K562 (cell line): Measurements from ENCODE around the gene XPO4. TPM values are rescaled to one million over a fixed set of nuclear protein-coding genes. Genes with fewer than 3 reads are reported as not detected.

Experiments
- ARHGAP35 ChIP-seq: fragments of 450-650 bp; IDR thresholded peaks from 2 replicates; pipeline ENCODE4 v1.6.1; 2018; ENCODE audit not compliant: partially characterized antibody
- C11orf30 ChIP-seq: fragments of 450-650 bp; IDR thresholded peaks from 2 replicates; pipeline ENCODE4 v1.6.1; 2016; ENCODE audit warnings: low read depth, mild to moderate bottlenecking
- CREM ChIP-seq: IDR thresholded peaks from 2 replicates; pipeline ENCODE4 v1.6.1; 2014; ENCODE audit warnings: antibody characterized with exemption, low read depth
- ELF1 ChIP-seq: fragments of 200-800 bp; sonication (Bioruptor generic); IDR thresholded peaks from 2 replicates; pipeline ENCODE4 v1.6.1; 2016; ENCODE audit warnings: missing genetic modification characterization, missing compliant biosample characterization
- GATAD2B ChIP-seq: fragments of 450-650 bp; IDR thresholded peaks from 2 replicates; pipeline ENCODE4 v1.6.1; 2017; ENCODE audit warnings: mild to moderate bottlenecking, borderline replicate concordance
- NR2C2 ChIP-seq, 2 experiments: fragments of 200-800 bp in 1 of 2; sonication (Bioruptor generic) in 1 of 2; sonication (generic) in 1 of 2; formaldehyde crosslinking in 1 of 2; IDR thresholded peaks; 2 replicates each; pipeline versions ENCODE4 v1.6.1 to v1.8.0; 2016 to 2022; ENCODE audit warnings: mild to moderate bottlenecking in 1 of 2, missing compliant biosample characterization in 1 of 2, missing genetic modification characterization in 1 of 2, missing genetic modification reagents in 1 of 2
- POLR2H ChIP-seq: IDR thresholded peaks from 2 replicates; pipeline ENCODE4 v1.6.1; 2016; ENCODE audit warnings: missing genetic modification characterization, low read depth, mild to moderate bottlenecking, control low read depth, missing compliant biosample characterization, moderate library complexity
- RB1 ChIP-seq: fragments of 450-650 bp; IDR thresholded peaks from 2 replicates; pipeline ENCODE4 v1.6.1; 2017; ENCODE audit warnings: low read depth, mild to moderate bottlenecking
- SIN3B ChIP-seq: fragments of 450-650 bp; IDR thresholded peaks from 2 replicates; pipeline ENCODE4 v1.6.1; 2017; ENCODE audit warnings: low read depth, mild to moderate bottlenecking, moderate library complexity
- SUPT5H ChIP-seq: fragments of 450-650 bp; IDR thresholded peaks from 2 replicates; pipeline ENCODE4 v1.6.1; 2016
- TAF7 ChIP-seq: fragments of 450-650 bp; IDR thresholded peaks from 2 replicates; pipeline ENCODE4 v1.6.1; 2016; ENCODE audit warnings: missing genetic modification characterization, missing compliant biosample characterization
- TBP ChIP-seq: optimal IDR thresholded peaks from 2 replicates; pipeline ENCODE3; 2011; ENCODE audit warnings: low read depth, low read length, improper control_type of control experiment
- ZKSCAN1 ChIP-seq: fragments of 150-350 bp; IDR thresholded peaks from 2 replicates; pipeline ENCODE4 v1.6.1; 2016; ENCODE audit warnings: low read depth, low read length
- ZNF232 ChIP-seq: sonication (generic); formaldehyde crosslinking; IDR thresholded peaks from 2 replicates; pipeline ENCODE4 v1.8.0; 2022; ENCODE audit warnings: mild to moderate bottlenecking, missing genetic modification reagents
- polyA plus RNA-seq, 8 experiments: library from polyadenylated mRNA; depleted of rRNA in 4 of 8; stranded (reverse) in 5 of 8; unstranded in 3 of 8; fragments of >200 nt; fragmentation: Nextera tagmentation in 2 of 8; fragmentation: Illumina TruSeq in 1 of 8; extraction: Ambion mirVana in 2 of 8; extraction: Trizol in 1 of 8; gene quantifications; 2 replicates each; pipeline versions ENCODE4 v1.2.1 to v1.2.3, GENCODE V29; 2011 to 2014; ENCODE audit warnings: inconsistent platforms in 1 of 8, missing spikeins in 1 of 8
- total RNA-seq, 7 experiments: library from RNA; depleted of rRNA in 6 of 7; stranded (reverse); fragments of >200 nt in 6 of 7; fragmentation: Illumina TruSeq in 2 of 7; extraction: Trizol in 2 of 7; gene quantifications; 2 replicates each; pipeline versions ENCODE4 v1.2.1 to v1.2.3, GENCODE V29; 2011 to 2021; ENCODE audit warnings: low replicate concordance in 1 of 7
- TF ChIP-seq, protein P1 (sequence below): sonication (generic); formaldehyde crosslinking; IDR thresholded peaks from 2 replicates; pipeline ENCODE4 v1.8.0; 2022; ENCODE audit warnings: mild to moderate bottlenecking, missing genetic modification reagents, borderline replicate concordance
- TF ChIP-seq, protein P2 (sequence below): sonication (generic); formaldehyde crosslinking; IDR thresholded peaks from 2 replicates; pipeline ENCODE4 v1.8.0; 2023; ENCODE audit warnings: mild to moderate bottlenecking, missing genetic modification reagents
- TF ChIP-seq, protein P3 (sequence below): fragments of 200-800 bp; sonication (Bioruptor generic); IDR thresholded peaks from 2 replicates; pipeline ENCODE4 v1.6.1; 2017; ENCODE audit warnings: missing genetic modification characterization, missing compliant biosample characterization
- TF ChIP-seq, protein P4 (sequence below), 2 experiments: fragments of 200-800 bp in 1 of 2; sonication (Bioruptor generic) in 1 of 2; sonication (generic) in 1 of 2; formaldehyde crosslinking in 1 of 2; IDR thresholded peaks in 1 of 2; conservative IDR thresholded peaks in 1 of 2; 2 replicates each; pipeline versions ENCODE4 v1.5.0 to v1.6.1; 2016 to 2020; ENCODE audit warnings: missing compliant biosample characterization in 1 of 2, missing genetic modification characterization in 1 of 2, missing genetic modification reagents in 1 of 2

XPO4 gene
- total and polyA plus RNA-seq, 9 of the 15 experiments (the other 6 are each of a cell fraction or from before 2014, with no cell fraction given), result 5.5 to 25.1 (median 17.5) TPM

DNA sequence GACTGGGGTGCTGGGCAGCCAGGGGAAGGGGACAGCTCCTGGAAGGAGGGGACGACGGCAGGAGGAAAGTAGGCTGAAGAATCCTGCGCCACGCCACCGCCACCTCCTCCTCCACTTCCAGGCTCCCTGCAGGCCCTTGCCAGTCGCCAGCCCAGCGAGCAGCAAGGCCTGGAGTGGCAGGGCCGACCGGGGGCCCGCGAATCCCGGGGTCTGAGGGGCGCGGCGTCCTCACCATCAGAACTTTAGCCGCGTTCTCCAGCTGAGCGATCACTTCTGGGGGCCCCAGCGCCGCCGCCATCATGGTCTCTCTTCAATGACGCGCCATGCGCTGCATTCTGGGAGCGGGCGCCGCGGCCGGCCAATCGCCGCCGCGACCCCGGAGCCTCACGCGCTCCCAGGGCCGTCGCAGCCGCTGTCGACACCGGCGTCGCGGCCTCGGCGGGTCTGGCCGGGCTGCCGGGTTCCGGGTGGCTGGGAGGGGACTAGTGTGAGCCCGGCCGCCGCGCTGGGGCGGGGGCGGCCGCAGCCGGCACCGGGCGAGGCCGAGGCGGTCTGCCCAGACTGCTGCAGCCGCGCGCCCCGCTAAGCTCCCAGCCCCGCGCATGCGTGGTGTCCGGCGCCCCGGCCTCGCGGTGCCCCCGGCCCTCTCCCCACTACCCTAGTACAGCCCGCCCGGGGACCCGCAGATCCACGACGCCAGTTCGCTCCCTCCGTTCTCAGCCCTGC is at the start of gene XPO4 (continued):
- TF ChIP-seq, protein P1, sequence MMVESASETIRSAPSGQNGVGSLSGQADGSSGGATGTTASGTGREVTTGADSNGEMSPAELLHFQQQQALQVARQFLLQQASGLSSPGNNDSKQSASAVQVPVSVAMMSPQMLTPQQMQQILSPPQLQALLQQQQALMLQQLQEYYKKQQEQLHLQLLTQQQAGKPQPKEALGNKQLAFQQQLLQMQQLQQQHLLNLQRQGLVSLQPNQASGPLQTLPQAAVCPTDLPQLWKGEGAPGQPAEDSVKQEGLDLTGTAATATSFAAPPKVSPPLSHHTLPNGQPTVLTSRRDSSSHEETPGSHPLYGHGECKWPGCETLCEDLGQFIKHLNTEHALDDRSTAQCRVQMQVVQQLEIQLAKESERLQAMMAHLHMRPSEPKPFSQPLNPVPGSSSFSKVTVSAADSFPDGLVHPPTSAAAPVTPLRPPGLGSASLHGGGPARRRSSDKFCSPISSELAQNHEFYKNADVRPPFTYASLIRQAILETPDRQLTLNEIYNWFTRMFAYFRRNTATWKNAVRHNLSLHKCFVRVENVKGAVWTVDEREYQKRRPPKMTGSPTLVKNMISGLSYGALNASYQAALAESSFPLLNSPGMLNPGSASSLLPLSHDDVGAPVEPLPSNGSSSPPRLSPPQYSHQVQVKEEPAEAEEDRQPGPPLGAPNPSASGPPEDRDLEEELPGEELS (CRISPR knock-in tag), result 0 out of 2 replicates have a peak, but pooled peaks have one; percentile 29
- peak; percentile 45; the same call in 1 of the 2 replicates for TF ChIP-seq ELF1 (tag)
- TF ChIP-seq POLR2H (tag), result peak; percentile 71
- no peak for TF ChIP-seq ZNF232 (CRISPR knock-in tag)
- TF ChIP-seq ARHGAP35, result no peak
- peak; percentile 98 for TF ChIP-seq SIN3B
- TF ChIP-seq RB1, result peak; percentile 60
- TF ChIP-seq ZKSCAN1, result no peak
- TF ChIP-seq CREM, result peak; percentile 95
- TF ChIP-seq C11orf30, result peak; percentile 98
- TF ChIP-seq SUPT5H, result peak; percentile 64
- peak; percentile 74 for TF ChIP-seq TAF7 (tag)
- TF ChIP-seq, protein P2, sequence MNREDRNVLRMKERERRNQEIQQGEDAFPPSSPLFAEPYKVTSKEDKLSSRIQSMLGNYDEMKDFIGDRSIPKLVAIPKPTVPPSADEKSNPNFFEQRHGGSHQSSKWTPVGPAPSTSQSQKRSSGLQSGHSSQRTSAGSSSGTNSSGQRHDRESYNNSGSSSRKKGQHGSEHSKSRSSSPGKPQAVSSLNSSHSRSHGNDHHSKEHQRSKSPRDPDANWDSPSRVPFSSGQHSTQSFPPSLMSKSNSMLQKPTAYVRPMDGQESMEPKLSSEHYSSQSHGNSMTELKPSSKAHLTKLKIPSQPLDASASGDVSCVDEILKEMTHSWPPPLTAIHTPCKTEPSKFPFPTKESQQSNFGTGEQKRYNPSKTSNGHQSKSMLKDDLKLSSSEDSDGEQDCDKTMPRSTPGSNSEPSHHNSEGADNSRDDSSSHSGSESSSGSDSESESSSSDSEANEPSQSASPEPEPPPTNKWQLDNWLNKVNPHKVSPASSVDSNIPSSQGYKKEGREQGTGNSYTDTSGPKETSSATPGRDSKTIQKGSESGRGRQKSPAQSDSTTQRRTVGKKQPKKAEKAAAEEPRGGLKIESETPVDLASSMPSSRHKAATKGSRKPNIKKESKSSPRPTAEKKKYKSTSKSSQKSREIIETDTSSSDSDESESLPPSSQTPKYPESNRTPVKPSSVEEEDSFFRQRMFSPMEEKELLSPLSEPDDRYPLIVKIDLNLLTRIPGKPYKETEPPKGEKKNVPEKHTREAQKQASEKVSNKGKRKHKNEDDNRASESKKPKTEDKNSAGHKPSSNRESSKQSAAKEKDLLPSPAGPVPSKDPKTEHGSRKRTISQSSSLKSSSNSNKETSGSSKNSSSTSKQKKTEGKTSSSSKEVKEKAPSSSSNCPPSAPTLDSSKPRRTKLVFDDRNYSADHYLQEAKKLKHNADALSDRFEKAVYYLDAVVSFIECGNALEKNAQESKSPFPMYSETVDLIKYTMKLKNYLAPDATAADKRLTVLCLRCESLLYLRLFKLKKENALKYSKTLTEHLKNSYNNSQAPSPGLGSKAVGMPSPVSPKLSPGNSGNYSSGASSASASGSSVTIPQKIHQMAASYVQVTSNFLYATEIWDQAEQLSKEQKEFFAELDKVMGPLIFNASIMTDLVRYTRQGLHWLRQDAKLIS (CRISPR knock-in tag), result no peak
- TF ChIP-seq, protein P3, sequence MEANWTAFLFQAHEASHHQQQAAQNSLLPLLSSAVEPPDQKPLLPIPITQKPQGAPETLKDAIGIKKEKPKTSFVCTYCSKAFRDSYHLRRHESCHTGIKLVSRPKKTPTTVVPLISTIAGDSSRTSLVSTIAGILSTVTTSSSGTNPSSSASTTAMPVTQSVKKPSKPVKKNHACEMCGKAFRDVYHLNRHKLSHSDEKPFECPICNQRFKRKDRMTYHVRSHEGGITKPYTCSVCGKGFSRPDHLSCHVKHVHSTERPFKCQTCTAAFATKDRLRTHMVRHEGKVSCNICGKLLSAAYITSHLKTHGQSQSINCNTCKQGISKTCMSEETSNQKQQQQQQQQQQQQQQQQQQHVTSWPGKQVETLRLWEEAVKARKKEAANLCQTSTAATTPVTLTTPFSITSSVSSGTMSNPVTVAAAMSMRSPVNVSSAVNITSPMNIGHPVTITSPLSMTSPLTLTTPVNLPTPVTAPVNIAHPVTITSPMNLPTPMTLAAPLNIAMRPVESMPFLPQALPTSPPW (CRISPR knock-in tag), result peak; percentile 15; the same call in 1 of the 2 replicates
- TF ChIP-seq, protein P4, sequence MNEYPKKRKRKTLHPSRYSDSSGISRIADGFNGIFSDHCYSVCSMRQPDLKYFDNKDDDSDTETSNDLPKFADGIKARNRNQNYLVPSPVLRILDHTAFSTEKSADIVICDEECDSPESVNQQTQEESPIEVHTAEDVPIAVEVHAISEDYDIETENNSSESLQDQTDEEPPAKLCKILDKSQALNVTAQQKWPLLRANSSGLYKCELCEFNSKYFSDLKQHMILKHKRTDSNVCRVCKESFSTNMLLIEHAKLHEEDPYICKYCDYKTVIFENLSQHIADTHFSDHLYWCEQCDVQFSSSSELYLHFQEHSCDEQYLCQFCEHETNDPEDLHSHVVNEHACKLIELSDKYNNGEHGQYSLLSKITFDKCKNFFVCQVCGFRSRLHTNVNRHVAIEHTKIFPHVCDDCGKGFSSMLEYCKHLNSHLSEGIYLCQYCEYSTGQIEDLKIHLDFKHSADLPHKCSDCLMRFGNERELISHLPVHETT (CRISPR knock-in tag; conservative IDR thresholded peaks at IDR 0.05 in 1 of 2, IDR thresholded peaks at IDR 0.05 in 1 of 2), result peak in 1 of 2 experiments; percentile 48; a peak in 1 of 4 replicates
- peak; percentile 69; the same call in 1 of the 2 replicates for TF ChIP-seq GATAD2B
- peak; percentile 76 for TF ChIP-seq TBP
- TF ChIP-seq NR2C2 (CRISPR knock-in tag; IDR thresholded peaks at IDR 0.05), result no peak
- peak; percentile 86 for TF ChIP-seq NR2C2 (tag; IDR thresholded peaks at IDR 0.05)
